CD4-positive, CD25-positive, alpha-beta regulatory T cell (primary cell): ENCODE results near the gene SPTB. TPM values are rescaled to one million over a fixed set of nuclear protein-coding genes. Genes with fewer than 3 reads are reported as not detected.

ENCODE experiments used
- ATAC-seq, 2 donors: fragments of 150-1000 bp; cut with Tn5 transposase; one replicate each; pipeline ENCODE4 v1.10.0; 2021; ENCODE audit warnings: low read depth in 2 of 2, moderate number of reproducible peaks in 2 of 2, moderate library complexity in 1 of 2
- DNase-seq, 3 donors: peaks; one replicate each; pipeline versions ENCODE4 v3.0.0 to v3.0.0-alpha.2; 2012 to 2022; ENCODE audit warnings: mixed read lengths in 1 of 3
- H3K27ac ChIP-seq: one replicate; pipeline ENCODE4 v1.7.0; 2013; ENCODE audit warnings: mild to moderate bottlenecking, low read length; ENCODE audit not compliant: insufficient read depth, poor library complexity, severe bottlenecking
- H3K27me3 ChIP-seq: one replicate; pipeline ENCODE4 v1.7.0; 2013; ENCODE audit warnings: low read length; ENCODE audit not compliant: control insufficient read depth, insufficient read depth
- H3K36me3 ChIP-seq: one replicate; pipeline ENCODE4 v1.7.0; 2013; ENCODE audit warnings: mild to moderate bottlenecking, low read length, moderate library complexity; ENCODE audit not compliant: control insufficient read depth, insufficient read depth
- H3K4me1 ChIP-seq: 2 replicates; pipeline ENCODE4 v1.7.0; 2013; ENCODE audit warnings: mild to moderate bottlenecking, low read length; ENCODE audit not compliant: insufficient read depth, control insufficient read depth, poor library complexity, severe bottlenecking
- H3K4me3 ChIP-seq: one replicate; pipeline ENCODE4 v1.7.0; 2013; ENCODE audit warnings: low read depth, mild to moderate bottlenecking, low read length, moderate library complexity
- H3K9me3 ChIP-seq, 2 experiments: 1 replicate in 1 of 2; 2 replicates in 1 of 2; pipeline ENCODE4 v1.7.0; 2013; ENCODE audit warnings: low read length in 2 of 2, mild to moderate bottlenecking in 1 of 2, moderate library complexity in 1 of 2; ENCODE audit not compliant: control insufficient read depth in 2 of 2
- H3K27ac Mint-ChIP-seq, 3 donors: one replicate each; pipeline ENCODE4 v1.8.0; 2020 to 2022; ENCODE audit warnings: mild to moderate bottlenecking in 3 of 3, mixed read lengths in 3 of 3, moderate library complexity in 2 of 3
- H3K27me3 Mint-ChIP-seq: one replicate; pipeline ENCODE4 v1.8.0; 2022; ENCODE audit warnings: mild to moderate bottlenecking, mixed read lengths
- H3K36me3 Mint-ChIP-seq: one replicate; pipeline ENCODE4 v1.8.0; 2020; ENCODE audit warnings: mixed read lengths
- H3K4me1 Mint-ChIP-seq, 4 donors: one replicate each; pipeline ENCODE4 v1.8.0; 2020 to 2022; ENCODE audit warnings: mixed read lengths in 4 of 4, mild to moderate bottlenecking in 1 of 4
- H3K4me3 Mint-ChIP-seq, 4 donors: one replicate each; pipeline ENCODE4 v1.8.0; 2020 to 2022; ENCODE audit warnings: mild to moderate bottlenecking in 4 of 4, mixed read lengths in 4 of 4, moderate library complexity in 3 of 4
- H3K9me3 Mint-ChIP-seq, 7 donors: one replicate each; pipeline ENCODE4 v1.8.0; 2020 to 2022; ENCODE audit warnings: mixed read lengths in 7 of 7, mild to moderate bottlenecking in 3 of 7, moderate library complexity in 2 of 7
- polyA plus RNA-seq, 4 donors: library from polyadenylated mRNA; unstranded; fragments of 300-500 nt; fragmentation: Illumina TruSeq; gene quantifications; one replicate each; pipeline ENCODE4 v1.2.3, GENCODE V29; 2021
- total RNA-seq: library from RNA; stranded (reverse); gene quantifications from one replicate; pipeline ENCODE4 v1.2.3, GENCODE V29; 2022

SPTB gene
- total and polyA plus RNA-seq, 5 donors from 2014 or later: 0.11 to 0.91 (median 0.24) TPM; not detected in 1

DNA sequence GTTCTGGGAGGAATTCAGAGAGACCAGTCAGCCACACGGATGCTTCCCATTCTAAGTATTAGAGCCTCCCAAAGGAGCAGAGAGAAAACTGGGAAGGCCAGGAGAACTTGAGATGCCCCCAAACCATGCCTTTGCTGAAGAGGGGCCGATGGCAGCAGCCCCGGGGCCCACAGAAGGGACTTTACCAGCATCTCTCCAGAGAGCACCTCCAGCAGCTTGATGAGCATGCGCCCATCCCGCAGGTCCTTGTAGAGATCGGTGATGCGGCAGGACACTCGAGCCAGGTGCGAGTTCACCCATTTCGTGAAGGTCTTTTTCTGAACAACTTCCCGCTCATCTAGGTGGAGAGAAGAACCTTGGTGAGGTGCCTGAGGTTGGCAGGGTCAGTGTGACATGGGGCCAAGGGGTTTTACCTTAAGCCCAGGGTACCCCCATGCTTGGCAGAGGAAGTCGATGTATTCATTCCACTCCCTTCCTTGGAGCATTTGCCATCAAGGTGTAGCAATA is 74.9 kb downstream of the SPTB start:
- no peaks in the 10 kb centered on the region for H3K36me3 Mint-ChIP-seq
- DNase-seq (no peak), ATAC-seq (no peak)
- H3K27me3 ChIP-seq: no peaks in the 10 kb centered on the region
- no peaks in the 10 kb centered on the region for H3K4me1 Mint-ChIP-seq
- no peak overlapping the region for H3K4me3 ChIP-seq
- H3K27ac ChIP-seq: no peak overlapping the region
- no peaks in the 10 kb centered on the region for H3K9me3 Mint-ChIP-seq
- no peak overlapping the region for H3K27ac Mint-ChIP-seq
- H3K4me1 ChIP-seq: no peaks in the 10 kb centered on the region
- no peak overlapping the region for H3K4me3 Mint-ChIP-seq
- peaks cover 4% of the 10 kb centered on the region for H3K27me3 Mint-ChIP-seq
- H3K36me3 ChIP-seq: no peaks in the 10 kb centered on the region
- no peaks in the 10 kb centered on the region for H3K9me3 ChIP-seq

GRCh38 chr14:64801800-64802199 is 77.9 kb downstream of the SPTB start:
- no peaks in the 10 kb centered on the region for H3K36me3 ChIP-seq
- no peak overlapping the region for H3K27ac ChIP-seq
- ATAC-seq: no peak
- Mint-ChIP-seq H3K27ac (peak overlapping the region in 2 of 3 donors; percentile 65 to 90), H3K4me3 (no peak overlapping the region), H3K36me3 (no peaks in the 10 kb centered on the region), H3K4me1 (no peaks in the 10 kb centered on the region), H3K9me3 (no peaks in the 10 kb centered on the region), H3K27me3 (peaks cover 12% of the 10 kb centered on the region)
- H3K4me3 ChIP-seq: no peak overlapping the region
- no peaks in the 10 kb centered on the region for H3K4me1 ChIP-seq
- no peaks in the 10 kb centered on the region for H3K9me3 ChIP-seq
- DNase-seq: peak in 1 of 3 donors; percentile 5
- H3K27me3 ChIP-seq: peaks cover 3% of the 10 kb centered on the region

DNA sequence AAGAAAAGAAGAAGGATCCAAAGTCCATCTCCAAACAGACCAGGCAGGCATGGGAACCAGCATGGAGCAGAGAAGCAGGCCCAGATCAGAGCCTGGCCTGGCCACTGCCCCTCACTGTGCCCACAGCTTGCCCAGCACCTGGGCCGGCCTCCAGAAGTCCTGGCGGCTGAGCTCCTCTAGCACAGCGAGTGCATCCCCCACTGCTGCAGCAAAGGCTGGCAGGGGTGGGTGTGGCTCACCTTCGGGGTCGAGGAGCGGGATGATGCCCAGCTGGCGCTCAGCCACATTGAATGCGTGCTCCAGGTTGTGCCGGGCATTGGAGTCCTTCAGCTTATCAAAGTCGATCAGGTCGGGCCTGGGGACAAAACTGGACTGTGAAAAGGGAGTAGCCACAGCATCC is 78.7 kb downstream of the SPTB start:
- H3K4me3 ChIP-seq: no peak overlapping the region
- Mint-ChIP-seq H3K27ac (no peak overlapping the region), H3K36me3 (no peaks in the 10 kb centered on the region), H3K4me3 (no peak overlapping the region), H3K9me3 (no peaks in the 10 kb centered on the region), H3K4me1 (no peaks in the 10 kb centered on the region), H3K27me3 (peaks cover 12% of the 10 kb centered on the region)
- no peaks in the 10 kb centered on the region for H3K36me3 ChIP-seq
- no peak overlapping the region for H3K27ac ChIP-seq
- ATAC-seq: no peak
- DNase-seq: no peak
- no peaks in the 10 kb centered on the region for H3K4me1 ChIP-seq
- no peaks in the 10 kb centered on the region for H3K9me3 ChIP-seq
- H3K27me3 ChIP-seq: peaks cover 3% of the 10 kb centered on the region

DNA sequence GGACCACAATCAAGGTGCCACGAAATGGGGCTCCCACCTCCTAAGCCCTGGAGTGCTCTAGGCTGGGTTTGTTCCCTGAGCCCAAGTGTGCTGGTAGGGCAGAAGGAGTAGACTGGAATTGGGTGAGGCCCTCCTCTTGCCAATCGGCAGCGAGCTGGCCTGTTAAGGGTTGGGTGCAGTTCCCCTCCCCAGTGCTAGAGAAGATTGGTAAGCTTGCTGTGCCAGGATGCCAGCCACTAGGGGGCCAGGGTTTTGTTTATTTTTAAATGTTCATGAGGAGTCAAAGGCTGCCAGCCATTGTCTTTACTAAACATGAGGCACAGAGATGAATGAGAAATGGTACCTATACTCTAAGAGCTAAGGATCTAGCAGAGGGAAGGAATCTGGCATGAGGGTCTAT is 79.7 kb downstream of the SPTB start:
- H3K27ac Mint-ChIP-seq: no peak overlapping the region
- Histone ChIP-seq H3K36me3 (no peaks in the 10 kb centered on the region), H3K4me3 (no peak overlapping the region), H3K4me1 (no peaks in the 10 kb centered on the region), H3K9me3 (no peaks in the 10 kb centered on the region), H3K27ac (no peak overlapping the region), H3K27me3 (peaks cover 3% of the 10 kb centered on the region)
- H3K4me1 Mint-ChIP-seq: no peaks in the 10 kb centered on the region
- no peak for ATAC-seq
- H3K4me3 Mint-ChIP-seq: no peak overlapping the region
- no peaks in the 10 kb centered on the region for H3K9me3 Mint-ChIP-seq
- DNase-seq: peak in 1 of 3 donors; percentile 34
- peaks cover 12% of the 10 kb centered on the region for H3K27me3 Mint-ChIP-seq
- H3K36me3 Mint-ChIP-seq: no peaks in the 10 kb centered on the region

- no peaks in the 10 kb centered on the region for H3K4me1 Mint-ChIP-seq
- H3K36me3 Mint-ChIP-seq: no peaks in the 10 kb centered on the region
- no peak overlapping the region for H3K4me3 Mint-ChIP-seq
- Histone ChIP-seq H3K27me3 (peaks cover 3% of the 10 kb centered on the region), H3K9me3 (no peaks in the 10 kb centered on the region), H3K27ac (no peak overlapping the region), H3K4me1 (no peaks in the 10 kb centered on the region), H3K36me3 (no peaks in the 10 kb centered on the region), H3K4me3 (no peak overlapping the region)
- peaks cover 12% of the 10 kb centered on the region for H3K27me3 Mint-ChIP-seq
- H3K9me3 Mint-ChIP-seq: no peaks in the 10 kb centered on the region
- H3K27ac Mint-ChIP-seq: no peak overlapping the region
- ATAC-seq (no peak), DNase-seq (no peak)
Measured at GRCh38 chr14:64799555-64799954, 80.2 kb downstream of the SPTB start.

- DNase-seq (no peak), ATAC-seq (no peak)
- H3K4me1 ChIP-seq: no peaks in the 10 kb centered on the region
- Mint-ChIP-seq H3K9me3 (peaks cover 0 to 3% (median 0%) of the 10 kb centered on the region in 7 donors), H3K4me1 (no peaks in the 10 kb centered on the region), H3K27ac (no peak overlapping the region), H3K36me3 (no peaks in the 10 kb centered on the region), H3K27me3 (peaks cover 11% of the 10 kb centered on the region), H3K4me3 (no peak overlapping the region)
- H3K36me3 ChIP-seq: no peaks in the 10 kb centered on the region
- H3K4me3 ChIP-seq: no peak overlapping the region
- H3K27ac ChIP-seq: no peak overlapping the region
- H3K9me3 ChIP-seq: no peaks in the 10 kb centered on the region
- H3K27me3 ChIP-seq: peaks cover 3% of the 10 kb centered on the region
Measured at GRCh38 chr14:64796369-64796768, 83.3 kb downstream of the SPTB start.

DNA sequence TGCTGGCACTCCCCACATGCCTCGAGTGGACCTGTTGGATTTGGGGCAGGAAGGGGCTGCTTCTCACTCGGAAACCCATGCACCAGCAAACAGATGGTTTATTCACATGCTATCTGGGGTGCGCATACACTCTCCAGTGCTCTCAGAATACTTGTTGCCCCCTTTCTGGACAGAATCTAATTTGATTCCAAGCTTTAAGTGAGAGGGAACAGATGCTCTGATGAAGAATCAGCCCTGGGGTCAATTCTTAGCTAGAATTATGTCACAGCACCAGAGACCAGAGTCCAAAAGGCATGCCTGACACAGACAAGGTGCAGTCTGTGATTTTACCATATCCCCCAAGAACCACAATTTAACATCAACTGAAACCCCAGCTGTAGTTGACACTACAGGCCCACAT is 83.8 kb downstream of the SPTB start:
- Mint-ChIP-seq H3K9me3 (peaks cover 0 to 3% (median 0%) of the 10 kb centered on the region in 7 donors), H3K4me3 (no peak overlapping the region), H3K36me3 (no peaks in the 10 kb centered on the region), H3K27ac (no peak overlapping the region), H3K4me1 (no peaks in the 10 kb centered on the region), H3K27me3 (peaks cover 11% of the 10 kb centered on the region)
- no peak for DNase-seq
- no peak for ATAC-seq
- no peaks in the 10 kb centered on the region for H3K9me3 ChIP-seq
- H3K4me3 ChIP-seq: no peak overlapping the region
- no peaks in the 10 kb centered on the region for H3K4me1 ChIP-seq
- no peaks in the 10 kb centered on the region for H3K36me3 ChIP-seq
- H3K27ac ChIP-seq: no peak overlapping the region
- H3K27me3 ChIP-seq: peaks cover 3% of the 10 kb centered on the region

DNA sequence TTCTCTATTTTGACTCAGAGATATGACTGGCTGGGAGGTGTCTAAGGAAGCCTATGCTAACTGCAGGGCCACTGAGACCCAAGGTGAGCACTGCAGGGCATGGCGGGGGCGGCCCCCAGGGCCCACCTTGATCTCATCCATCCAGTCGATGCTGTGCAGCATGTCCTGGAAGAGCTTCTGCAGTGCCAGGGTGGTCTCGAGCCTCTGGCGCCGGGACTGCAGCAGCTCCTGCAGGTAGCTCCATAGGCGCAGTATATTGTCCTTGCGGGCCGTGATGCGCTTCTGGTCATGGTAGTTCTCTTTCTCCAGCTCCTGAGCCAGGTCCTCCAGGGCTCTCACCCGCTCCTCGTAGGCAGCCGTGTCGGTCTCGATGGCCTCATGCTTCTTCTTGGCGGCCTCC is 84.5 kb downstream of the SPTB start:
- no peak overlapping the region for H3K4me3 Mint-ChIP-seq
- peaks cover 0 to 2% (median 0%) of the 10 kb centered on the region in 4 donors for H3K4me1 Mint-ChIP-seq
- DNase-seq (no peak), ATAC-seq (no peak)
- Histone ChIP-seq H3K27me3 (peaks cover 3% of the 10 kb centered on the region), H3K9me3 (no peaks in the 10 kb centered on the region), H3K36me3 (no peaks in the 10 kb centered on the region), H3K27ac (no peak overlapping the region), H3K4me1 (no peaks in the 10 kb centered on the region), H3K4me3 (no peak overlapping the region)
- H3K27me3 Mint-ChIP-seq: peaks cover 11% of the 10 kb centered on the region
- H3K27ac Mint-ChIP-seq: no peak overlapping the region
- no peaks in the 10 kb centered on the region for H3K36me3 Mint-ChIP-seq
- peaks cover 0 to 3% (median 0%) of the 10 kb centered on the region in 7 donors for H3K9me3 Mint-ChIP-seq
